MG63 (cell line): ENCODE data around the gene TTLL11. TPM values are rescaled to one million over a fixed set of nuclear protein-coding genes. Genes with fewer than 3 reads are reported as not detected.

Experiments used
- total RNA-seq: library from RNA; depleted of rRNA; stranded (reverse); fragments of >200 nt; shearing (Covaris generic); gene quantifications from 2 replicates; pipeline ENCODE4 v1.2.3, GENCODE V29; 2014; ENCODE audit warnings: low replicate concordance; rRNA removed

TTLL11 gene
- total RNA-seq, 1 experiment from 2014 or later, result 3.2 TPM

Other genes starting within 250 kb of the TTLL11 start
- 44.8 and 68.0 TPM in 2 replicates for gene NDUFA8, start 66.5 kb upstream of the TTLL11 start, total RNA-seq
- not detected in 2 replicates for gene MORN5, start 66.6 kb upstream of the TTLL11 start, total RNA-seq
- not detected in 2 replicates for gene LHX6, start 135.6 kb upstream of the TTLL11 start, total RNA-seq
- 8.1 and 10.8 TPM in 2 replicates for gene RBM18, start 171.5 kb upstream of the TTLL11 start, total RNA-seq
- 45.9 and 62.5 TPM in 2 replicates for gene MRRF, start 171.6 kb upstream of the TTLL11 start, total RNA-seq